ENCODE data around the gene PLK2. TPM values are rescaled to one million over a fixed set of nuclear protein-coding genes. Genes with fewer than 3 reads are reported as not detected.

PLK2 gene
- polyA plus RNA-seq, 3 donors = 3.4 to 17.0 (median 4.5) TPM

DNA sequence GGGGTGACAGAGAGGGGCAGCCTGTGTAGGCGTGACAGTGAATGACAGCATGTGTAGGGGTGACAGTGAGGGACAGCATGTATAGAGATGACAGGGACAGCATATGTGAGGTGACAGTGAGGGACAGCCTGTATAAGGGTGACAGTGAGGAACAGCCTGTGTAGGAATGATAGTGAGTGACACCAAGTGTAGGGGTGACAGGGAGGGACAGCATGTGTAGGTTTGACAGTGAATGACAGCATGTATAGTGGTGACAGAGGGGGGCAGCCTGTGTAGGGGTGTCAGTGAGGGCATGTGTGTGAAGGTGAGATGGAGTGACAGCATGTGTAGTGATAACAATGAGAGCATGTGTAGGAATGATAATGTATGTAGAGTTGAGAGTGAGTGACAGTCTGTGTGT lies 22.6 kb upstream of the PLK2 start:
- H3K9me3 ChIP-seq (replicated peaks in 1 of 2; ENCODE audit: control insufficient read depth in 1 of 2, insufficient read depth in 1 of 2, low read length in 2 of 2) = no peaks in the 10 kb centered on the region
- H4K20me1 ChIP-seq (ENCODE audit: insufficient read depth, low read length) = no peaks in the 10 kb centered on the region
- H3K27ac ChIP-seq (ENCODE audit: low read depth in 1 of 2, low read length in 2 of 2) = no peak overlapping the region
- Mint-ChIP-seq H3K9me3 (peaks cover 0 to 1% (median 0%) of the 10 kb centered on the region in 7 donors), H3K27ac (no peak overlapping the region), H3K27me3 (ENCODE audit: low read depth in 3 of 3) (no peaks in the 10 kb centered on the region), H3K4me3 (no peak overlapping the region), H3K4me1 (peaks cover 10% of the 10 kb centered on the region), H3K36me3 (no peaks in the 10 kb centered on the region)
- TF ChIP-seq, protein P1, sequence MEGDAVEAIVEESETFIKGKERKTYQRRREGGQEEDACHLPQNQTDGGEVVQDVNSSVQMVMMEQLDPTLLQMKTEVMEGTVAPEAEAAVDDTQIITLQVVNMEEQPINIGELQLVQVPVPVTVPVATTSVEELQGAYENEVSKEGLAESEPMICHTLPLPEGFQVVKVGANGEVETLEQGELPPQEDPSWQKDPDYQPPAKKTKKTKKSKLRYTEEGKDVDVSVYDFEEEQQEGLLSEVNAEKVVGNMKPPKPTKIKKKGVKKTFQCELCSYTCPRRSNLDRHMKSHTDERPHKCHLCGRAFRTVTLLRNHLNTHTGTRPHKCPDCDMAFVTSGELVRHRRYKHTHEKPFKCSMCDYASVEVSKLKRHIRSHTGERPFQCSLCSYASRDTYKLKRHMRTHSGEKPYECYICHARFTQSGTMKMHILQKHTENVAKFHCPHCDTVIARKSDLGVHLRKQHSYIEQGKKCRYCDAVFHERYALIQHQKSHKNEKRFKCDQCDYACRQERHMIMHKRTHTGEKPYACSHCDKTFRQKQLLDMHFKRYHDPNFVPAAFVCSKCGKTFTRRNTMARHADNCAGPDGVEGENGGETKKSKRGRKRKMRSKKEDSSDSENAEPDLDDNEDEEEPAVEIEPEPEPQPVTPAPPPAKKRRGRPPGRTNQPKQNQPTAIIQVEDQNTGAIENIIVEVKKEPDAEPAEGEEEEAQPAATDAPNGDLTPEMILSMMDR (IDR thresholded peaks at IDR 0.05) = no peak
- no peak for DNase-seq
- intact Hi-C loops (cut with micrococcal nuclease) = loop anchor here (10.0 kb wide), 1 partner anchor 102 kb away; the partner anchor contains the start of gene RAB3C (in 2 of the 2)
- no peak overlapping the region for H2AFZ ChIP-seq (ENCODE audit: insufficient read depth, low read depth, low read length, poor library complexity, severe bottlenecking)
- no peak overlapping the region for H3K4me3 ChIP-seq (replicated peaks in 1 of 3; ENCODE audit: low read depth in 2 of 3, low read length in 3 of 3)
- H3K36me3 ChIP-seq (replicated peaks in 1 of 2; ENCODE audit: control insufficient read depth in 1 of 2, insufficient read depth in 2 of 2, low read length in 2 of 2) = no peaks in the 10 kb centered on the region
- no peaks in the 10 kb centered on the region for H3K79me2 ChIP-seq (ENCODE audit: insufficient read depth, low read length)
- H3K4me1 ChIP-seq (ENCODE audit: control insufficient read depth in 1 of 2, insufficient read depth in 2 of 2, low read length in 2 of 2) = peaks cover 41 to 56% of the 10 kb centered on the region in 2 donors
- no peaks in the 10 kb centered on the region for H3K27me3 ChIP-seq (ENCODE audit: control insufficient read depth in 2 of 2, insufficient read depth in 2 of 2, low read length in 2 of 2)
- 100% methylated on average over 1 of the region's 1 CpG for WGBS (ENCODE audit: insufficient coverage)
- H3K4me2 ChIP-seq (replicated peaks; ENCODE audit: extremely low read depth, low read length, poor library complexity, severe bottlenecking) = no peak overlapping the region
- no peak overlapping the region for H3K9ac ChIP-seq (ENCODE audit: insufficient read depth, low read length, poor library complexity, severe bottlenecking)

DNA sequence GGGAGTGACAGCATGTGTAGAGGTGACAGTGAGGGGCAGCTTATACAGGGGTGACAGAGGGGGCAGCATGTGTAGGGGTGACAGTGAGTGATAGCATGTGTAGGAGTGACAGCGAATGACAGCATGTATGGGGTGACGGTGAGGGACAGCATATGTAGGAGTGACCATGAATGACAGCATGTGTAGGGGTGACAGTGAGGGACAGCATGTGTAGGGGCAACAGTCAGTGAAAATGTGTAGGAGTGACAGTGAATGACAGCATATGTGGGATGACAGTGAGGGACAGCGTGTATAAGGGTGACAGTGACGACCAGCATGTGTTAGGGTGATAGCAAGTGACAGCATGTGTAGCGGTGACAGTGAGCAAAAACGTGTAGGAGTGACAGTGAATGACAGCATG lies 21.9 kb upstream of the PLK2 start:
- Mint-ChIP-seq H3K9me3 (peaks cover 0 to 1% (median 0%) of the 10 kb centered on the region in 7 donors), H3K4me3 (no peak overlapping the region), H3K27me3 (ENCODE audit: low read depth in 3 of 3) (no peaks in the 10 kb centered on the region), H3K27ac (no peak overlapping the region), H3K4me1 (peaks cover 15% of the 10 kb centered on the region), H3K36me3 (no peaks in the 10 kb centered on the region)
- intact Hi-C loops (cut with micrococcal nuclease) = loop anchor here (10.0 kb wide), 1 partner anchor 103 kb away; the partner anchor contains the start of gene RAB3C (in 2 of the 2)
- H3K4me3 ChIP-seq (replicated peaks in 1 of 3; ENCODE audit: low read depth in 2 of 3, low read length in 3 of 3) = no peak overlapping the region
- H3K36me3 ChIP-seq (replicated peaks in 1 of 2; ENCODE audit: control insufficient read depth in 1 of 2, insufficient read depth in 2 of 2, low read length in 2 of 2) = no peaks in the 10 kb centered on the region
- no peak overlapping the region for H3K4me2 ChIP-seq (replicated peaks; ENCODE audit: extremely low read depth, low read length, poor library complexity, severe bottlenecking)
- H3K9ac ChIP-seq (ENCODE audit: insufficient read depth, low read length, poor library complexity, severe bottlenecking) = no peak overlapping the region
- H2AFZ ChIP-seq (ENCODE audit: insufficient read depth, low read depth, low read length, poor library complexity, severe bottlenecking) = no peak overlapping the region
- no peak for DNase-seq
- H3K27me3 ChIP-seq (ENCODE audit: control insufficient read depth in 2 of 2, insufficient read depth in 2 of 2, low read length in 2 of 2) = no peaks in the 10 kb centered on the region
- TF ChIP-seq, protein P1 (IDR thresholded peaks at IDR 0.05) = no peak
- no peak overlapping the region for H3K27ac ChIP-seq (ENCODE audit: low read depth in 1 of 2, low read length in 2 of 2)
- H3K4me1 ChIP-seq (ENCODE audit: control insufficient read depth in 1 of 2, insufficient read depth in 2 of 2, low read length in 2 of 2) = peaks cover 42 to 56% of the 10 kb centered on the region in 2 donors
- no peaks in the 10 kb centered on the region for H4K20me1 ChIP-seq (ENCODE audit: insufficient read depth, low read length)
- no peaks in the 10 kb centered on the region for H3K79me2 ChIP-seq (ENCODE audit: insufficient read depth, low read length)
- WGBS (ENCODE audit: insufficient coverage) = 96% methylated on average over 6 of the region's 6 CpGs
- H3K9me3 ChIP-seq (replicated peaks in 1 of 2; ENCODE audit: control insufficient read depth in 1 of 2, insufficient read depth in 1 of 2, low read length in 2 of 2) = no peaks in the 10 kb centered on the region

All from CD14-positive monocyte (primary cell).